ENCODE measurements around the gene ASPRV1.
"Not testable (repeated sequence)": the region's sequence is repeated elsewhere in the genome, so short reads cannot be mapped to it uniquely, and the experiment has no call there.

Gene ASPRV1

GRCh38 chr2:69960821-69961220 is 610 bp downstream of the ASPRV1 start:
- DNase-seq (ENCODE audit: low read depth, low spot score), result no peak

DNA sequence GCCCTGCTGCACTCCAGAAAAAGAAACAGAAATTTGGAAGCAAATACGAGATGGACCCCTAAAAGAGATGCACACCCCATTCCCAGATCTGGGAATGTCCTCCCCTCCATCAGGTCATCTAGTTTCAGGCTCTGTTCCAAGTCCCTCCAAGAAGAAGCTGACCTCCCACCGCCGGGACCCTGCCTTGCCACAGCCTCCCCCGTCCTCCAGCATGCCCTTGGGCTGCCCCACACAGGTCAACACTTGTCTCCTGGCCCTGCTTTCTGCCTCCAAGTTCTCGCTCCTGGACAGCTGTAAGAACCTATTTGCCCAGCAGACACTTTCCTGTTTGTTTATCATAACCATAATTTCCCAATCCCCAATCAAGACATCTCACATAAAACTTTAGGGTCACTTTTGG is 2.0 kb downstream of the ASPRV1 start:
- no peak for DNase-seq (ENCODE audit: low read depth, low spot score)

GRCh38 chr2:69958480-69958879 is 3.0 kb downstream of the ASPRV1 start:
- DNase-seq (ENCODE audit: low read depth, low spot score), result no peak

DNA sequence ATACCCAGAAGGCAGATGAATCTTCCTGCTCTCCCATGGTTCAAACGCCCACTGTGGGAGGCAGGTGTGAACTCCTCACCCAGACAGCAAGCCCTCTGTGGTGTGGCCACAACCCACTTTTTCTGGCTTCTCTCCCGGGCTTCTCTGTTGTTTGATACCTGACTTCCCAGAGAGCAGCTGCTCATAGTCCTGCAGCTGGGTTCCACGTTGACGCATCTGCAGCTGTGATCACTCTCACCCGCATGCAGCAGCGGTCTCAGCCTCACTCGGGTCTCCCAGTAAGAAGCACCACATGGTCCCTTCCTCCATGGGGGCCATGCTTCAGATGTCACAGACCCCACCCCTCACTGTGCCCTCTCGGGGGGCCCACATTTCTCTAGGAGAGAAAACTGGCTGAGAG is 3.5 kb downstream of the ASPRV1 start:
- DNase-seq (ENCODE audit: low read depth, low spot score), result no peak

- no peak for DNase-seq (ENCODE audit: low read depth, low spot score)
Measured at GRCh38 chr2:69956475-69956979, 4.9 kb downstream of the ASPRV1 start.

DNA sequence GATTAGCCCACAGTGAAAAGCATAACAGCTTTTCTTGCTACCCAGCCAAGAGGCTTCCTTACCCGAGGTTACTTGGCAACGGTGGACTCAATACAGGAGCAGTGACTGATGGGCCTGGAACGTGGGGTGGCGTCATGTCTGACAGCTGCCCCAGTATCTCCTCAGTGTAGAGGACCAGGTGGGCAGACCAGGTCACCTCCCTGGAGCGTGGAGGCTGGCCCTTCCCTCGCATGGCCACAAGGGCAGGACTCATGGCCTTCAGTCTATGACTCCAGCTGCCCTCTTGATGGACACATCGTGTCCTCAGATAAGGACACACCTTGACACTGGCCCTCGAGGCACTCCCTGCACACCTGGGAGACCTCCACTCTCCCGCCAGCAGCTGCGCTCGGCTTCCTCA is 6.4 kb downstream of the ASPRV1 start:
- no peak for DNase-seq (ENCODE audit: low read depth, low spot score)

DNA sequence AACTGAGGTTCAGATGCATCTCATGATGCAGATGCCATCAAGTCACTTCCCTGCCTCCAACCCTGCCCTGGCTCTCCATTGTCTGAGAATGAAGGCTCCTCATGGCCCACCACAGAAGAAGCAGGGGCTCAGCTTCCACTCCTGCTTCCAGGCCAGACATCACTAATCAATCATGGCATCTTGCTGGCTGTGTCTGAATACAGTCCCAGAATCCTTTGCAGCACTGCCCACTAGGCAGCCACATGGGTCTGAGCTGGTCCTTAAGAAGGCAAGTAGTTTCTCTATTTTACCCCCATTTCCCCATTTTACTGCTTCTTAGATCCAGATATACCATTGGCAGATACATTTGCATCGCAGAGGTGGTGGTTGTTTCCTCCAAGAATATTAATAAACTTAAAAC is 7.3 kb downstream of the ASPRV1 start:
- DNase-seq (ENCODE audit: low read depth, low spot score), result no peak

DNA sequence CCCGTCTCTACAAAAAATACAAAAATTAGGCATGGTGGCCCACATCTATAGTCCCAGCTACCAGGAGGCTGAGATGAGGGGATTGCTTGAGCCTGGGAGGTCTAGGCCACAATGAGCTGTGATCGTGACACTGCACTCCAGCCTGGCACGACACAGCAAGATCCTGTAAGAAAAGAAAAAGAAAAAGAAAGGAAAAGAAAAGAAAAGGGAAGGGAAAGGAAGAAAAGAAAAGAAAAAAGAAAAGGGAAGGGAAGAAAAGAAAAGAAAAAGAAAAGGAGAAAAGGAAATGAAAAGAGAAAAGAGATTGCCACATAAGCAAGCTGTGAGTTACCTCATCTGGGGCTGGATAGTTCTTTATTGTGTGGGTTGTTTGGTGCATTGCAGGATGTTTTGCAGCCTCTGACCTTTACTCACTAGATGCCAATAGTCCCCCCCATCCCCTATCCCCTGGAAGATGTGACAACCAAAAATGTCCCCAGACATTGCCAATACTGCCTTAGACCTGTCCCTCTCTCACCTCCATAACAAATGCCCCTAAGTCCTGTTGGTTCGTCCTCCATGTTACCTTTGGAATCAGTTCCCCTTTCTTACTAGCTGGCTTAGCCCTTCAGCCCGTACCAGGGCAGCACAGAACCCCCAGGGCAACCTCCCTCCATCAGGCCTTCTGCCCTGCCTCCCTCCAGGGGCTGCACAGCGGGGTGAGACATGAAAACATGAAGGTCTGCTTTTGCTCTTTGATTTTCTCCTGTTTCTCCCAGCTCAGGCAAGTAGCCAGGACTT is 8.9 kb downstream of the ASPRV1 start:
- no peak for DNase-seq (ENCODE audit: low read depth, low spot score)

DNA sequence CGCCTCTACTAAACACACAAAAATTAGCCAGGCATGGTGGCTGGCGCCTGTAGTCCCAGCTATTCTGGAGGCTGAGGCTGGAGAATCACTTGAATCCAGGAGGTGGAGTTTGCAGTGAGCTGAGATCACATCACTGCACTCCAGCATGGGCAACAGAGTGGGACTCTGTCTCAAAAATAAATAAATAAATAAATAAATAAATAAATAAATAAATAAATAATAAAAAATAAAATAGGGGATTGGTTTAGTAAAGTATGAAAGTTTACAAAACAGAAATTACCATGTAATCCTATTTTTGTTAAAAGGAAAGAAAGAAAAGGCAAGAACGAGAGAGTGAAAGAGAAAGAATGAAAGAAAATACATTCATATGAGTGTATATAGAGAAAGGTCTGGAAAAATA is 10.8 kb downstream of the ASPRV1 start:
- not testable (repeated sequence) for DNase-seq (ENCODE audit: low read depth, low spot score)

- DNase-seq (ENCODE audit: low read depth, low spot score), result no peak
Measured at GRCh38 chr2:69950241-69950640, 11.2 kb downstream of the ASPRV1 start.

DNA sequence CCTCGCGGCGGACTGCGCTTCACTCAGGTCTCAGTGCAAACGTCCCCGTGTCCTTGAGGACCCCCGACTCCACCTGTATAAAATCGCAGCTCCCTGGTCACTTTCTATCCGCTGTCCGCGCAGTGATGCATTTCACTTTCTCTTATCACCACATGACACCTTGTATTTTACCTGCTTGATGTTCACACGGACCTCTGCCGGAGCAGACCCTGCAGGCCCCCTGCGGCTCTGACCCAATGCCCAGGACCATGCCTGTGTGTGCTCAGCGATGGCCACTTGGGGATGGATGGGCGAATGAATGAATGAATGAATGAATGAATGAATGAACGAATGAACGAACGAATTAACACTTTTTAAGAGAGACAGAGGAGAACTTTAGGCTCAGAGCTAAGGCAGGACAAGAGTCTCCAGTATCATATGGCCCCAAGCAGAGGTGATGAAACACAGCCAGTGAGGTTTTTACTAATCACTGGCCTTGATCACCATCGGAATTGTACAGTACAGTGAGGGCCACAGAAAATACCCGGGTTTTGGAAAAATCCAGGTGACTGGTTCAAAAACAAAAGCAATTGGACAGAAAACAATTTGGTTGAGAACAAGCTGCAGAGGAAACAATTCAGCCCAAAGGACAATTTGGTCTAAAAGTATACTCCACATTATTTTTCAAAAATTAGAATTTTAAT is 12.3 kb downstream of the ASPRV1 start:
- no peak for DNase-seq (ENCODE audit: low read depth, low spot score)

- DNase-seq (ENCODE audit: low read depth, low spot score), result no peak
Measured at GRCh38 chr2:69948032-69948962, 13.1 kb downstream of the ASPRV1 start.

DNA sequence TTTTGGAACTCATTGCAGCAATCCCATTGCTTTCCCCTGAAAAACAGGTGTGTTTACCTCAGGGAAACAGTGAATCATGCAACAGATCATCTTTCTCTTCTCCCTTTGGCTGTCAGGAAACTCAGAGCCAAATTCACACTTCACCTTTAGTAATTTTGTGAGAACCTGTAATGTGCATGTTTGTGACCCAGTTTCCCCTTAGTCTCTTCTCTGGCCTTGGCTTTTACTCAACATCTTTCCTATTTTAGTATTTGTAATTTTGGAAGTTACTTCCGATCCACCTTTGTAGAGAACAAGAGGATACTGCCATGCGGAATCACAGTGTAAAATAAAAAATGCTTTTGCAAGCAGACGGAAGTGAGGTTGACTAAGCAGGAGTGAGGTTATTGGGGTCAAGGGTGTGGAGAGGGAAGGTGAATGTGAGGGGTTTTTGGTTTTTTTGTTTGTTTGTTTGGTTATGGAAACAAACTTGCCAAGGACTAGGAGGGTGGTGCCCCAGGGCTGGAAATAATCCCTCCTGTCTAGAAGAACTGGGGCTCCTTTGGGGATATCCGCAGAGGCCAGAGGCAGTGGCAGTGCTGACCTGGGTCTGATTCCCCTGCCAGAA is 14.0 kb downstream of the ASPRV1 start:
- DNase-seq (ENCODE audit: low read depth, low spot score), result no peak

DNA sequence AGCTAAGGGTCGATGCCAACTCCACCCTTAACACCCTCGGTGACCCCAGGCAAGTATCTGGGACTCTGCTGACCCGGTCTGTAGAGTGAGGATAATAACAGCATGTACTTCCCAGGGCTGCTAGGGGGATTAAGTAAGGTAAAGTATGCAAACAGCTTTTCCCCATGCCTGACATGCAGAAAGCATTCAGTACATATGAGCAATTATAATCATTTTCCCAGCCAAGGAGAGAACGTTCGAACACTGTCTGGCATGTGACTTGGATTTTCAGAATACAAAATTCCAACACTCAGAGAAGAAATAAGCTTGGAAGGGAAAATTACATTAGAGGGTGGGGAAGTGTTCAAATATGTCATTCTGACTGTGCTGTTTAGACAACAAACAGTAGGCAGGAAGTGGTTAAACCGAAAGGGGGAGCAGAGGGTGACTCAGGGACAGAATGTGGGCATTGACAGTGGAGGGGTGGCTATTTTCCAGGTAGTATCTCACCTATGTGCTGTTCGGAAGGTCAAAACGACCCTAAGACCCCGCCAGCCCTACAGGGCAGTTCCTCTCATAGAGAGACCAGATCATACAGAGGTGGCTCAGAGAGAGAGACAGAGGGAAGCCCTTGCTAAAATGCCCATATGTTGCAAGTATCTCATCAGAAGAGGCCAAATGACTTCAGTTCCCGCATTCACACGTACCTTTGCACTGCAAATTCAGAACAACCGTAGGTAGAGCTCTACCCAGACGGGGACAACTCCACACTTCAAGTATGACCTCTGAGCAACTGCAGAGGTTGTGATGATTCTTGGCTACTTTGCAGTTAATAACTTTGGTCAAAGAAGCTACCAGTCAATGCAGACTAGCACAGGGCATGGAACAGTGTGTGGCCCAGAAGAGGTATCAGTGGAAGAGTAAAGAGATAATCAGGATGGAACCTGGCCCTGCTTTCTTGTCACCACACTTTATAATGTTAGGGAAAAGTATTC is 14.8 kb downstream of the ASPRV1 start:
- DNase-seq (ENCODE audit: low read depth, low spot score), result no peak

DNA sequence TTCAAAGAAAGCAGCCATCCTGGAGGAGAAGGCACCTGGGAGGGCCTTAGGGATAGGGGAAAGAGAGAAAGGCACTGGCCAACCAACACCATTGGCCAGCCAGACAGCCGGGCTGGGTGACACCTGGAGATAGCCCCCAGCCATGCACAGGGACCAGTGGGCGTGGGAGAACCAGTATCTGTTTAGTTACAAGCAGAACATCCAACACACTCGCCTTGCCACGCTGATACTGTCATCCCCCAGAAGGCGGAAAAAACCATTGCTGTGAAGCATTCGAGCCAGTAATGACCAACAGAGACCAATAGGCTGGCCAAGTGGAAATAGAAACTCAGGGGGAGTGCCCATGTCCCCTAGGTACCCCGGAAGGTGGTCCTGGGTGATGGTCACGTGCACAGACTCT is 15.5 kb downstream of the ASPRV1 start:
- no peak for DNase-seq (ENCODE audit: low read depth, low spot score)

DNA sequence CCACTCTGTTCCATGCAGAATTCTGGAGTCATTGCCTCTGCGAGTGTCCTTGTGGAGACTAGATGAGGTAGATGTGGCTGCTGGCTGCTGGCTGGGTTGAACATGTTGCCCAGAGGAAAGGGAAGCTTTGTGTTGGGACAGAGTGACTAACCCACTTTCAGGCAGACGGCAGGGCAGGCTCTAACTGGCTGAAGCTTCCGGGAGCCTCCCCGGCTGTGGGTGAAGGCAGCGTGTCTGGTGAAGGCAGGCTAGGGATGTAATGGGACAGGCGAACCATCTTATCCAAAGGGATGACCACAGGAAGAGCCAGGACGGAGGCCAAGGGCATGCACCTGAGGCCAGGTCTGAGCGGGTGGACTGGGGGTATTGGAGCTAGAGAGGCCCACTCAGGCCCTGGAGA is 16.0 kb downstream of the ASPRV1 start:
- DNase-seq (ENCODE audit: low read depth, low spot score), result no peak

DNA sequence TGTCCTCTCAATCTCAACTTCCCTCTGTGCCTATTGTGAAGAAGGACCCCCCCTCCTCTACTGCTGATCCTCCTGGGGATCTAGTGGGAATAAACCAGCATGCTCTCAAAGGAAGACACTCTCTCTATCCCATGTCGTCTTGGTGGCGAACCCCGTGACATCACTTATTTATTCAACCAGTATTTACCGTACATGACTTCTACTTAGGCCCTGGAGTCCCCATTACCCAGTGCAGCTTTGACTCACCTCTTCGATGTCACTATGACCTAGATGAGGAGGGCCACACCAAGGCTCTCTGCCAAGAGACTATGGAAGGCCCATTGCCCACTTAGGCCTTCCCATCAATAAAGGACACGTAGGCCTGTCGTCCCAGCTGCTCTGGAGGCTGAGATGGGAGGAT is 16.7 kb downstream of the ASPRV1 start:
- DNase-seq (ENCODE audit: low read depth, low spot score), result no peak

DNA sequence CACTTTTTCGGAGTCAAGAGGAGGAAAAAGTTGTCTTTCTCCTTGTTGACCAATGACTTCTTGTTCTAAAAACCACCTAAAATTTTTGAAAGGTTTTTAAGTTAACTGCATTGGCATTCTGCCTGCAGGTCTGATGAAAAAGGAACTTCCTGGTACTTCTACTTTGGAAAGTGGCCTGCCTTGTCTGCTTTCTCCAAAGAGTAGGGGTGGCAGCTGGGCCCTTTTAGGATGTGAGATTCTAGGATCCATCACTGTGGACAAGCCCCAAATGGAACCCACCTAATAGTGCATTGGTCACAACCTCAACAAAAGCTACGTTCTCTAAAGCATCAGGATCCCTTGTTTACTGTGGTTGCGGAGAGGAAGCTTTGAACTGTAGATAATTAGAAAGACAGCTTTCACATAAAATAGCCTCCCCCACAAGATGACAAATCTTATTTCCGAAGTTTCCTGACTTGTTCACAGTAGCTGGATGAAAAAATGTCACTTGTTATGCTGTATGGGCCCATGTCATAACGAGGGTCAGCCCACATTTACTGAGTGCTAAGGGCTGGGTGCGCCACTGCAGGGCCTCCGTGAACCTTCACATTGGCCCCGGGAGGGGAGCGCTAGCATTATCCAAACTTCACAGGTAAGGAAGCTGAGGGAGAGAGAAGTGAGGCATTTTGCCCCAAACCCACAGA is 17.4 kb downstream of the ASPRV1 start:
- DNase-seq (ENCODE audit: low read depth, low spot score), result no peak

- DNase-seq (ENCODE audit: low read depth, low spot score), result no peak
Measured at GRCh38 chr2:69943000-69943842, 18.2 kb downstream of the ASPRV1 start.
